COLO829 (cell line): Measurements from ENCODE around the gene SAV1.
"Not testable (repeated sequence)": the region's sequence is repeated elsewhere in the genome, so short reads cannot be mapped to it uniquely, and the experiment has no call there.

Source experiments
- DNase-seq: peaks from one replicate; pipeline ENCODE4 v3.0.0; 2012; ENCODE audit warnings: low spot score

Gene SAV1

DNA sequence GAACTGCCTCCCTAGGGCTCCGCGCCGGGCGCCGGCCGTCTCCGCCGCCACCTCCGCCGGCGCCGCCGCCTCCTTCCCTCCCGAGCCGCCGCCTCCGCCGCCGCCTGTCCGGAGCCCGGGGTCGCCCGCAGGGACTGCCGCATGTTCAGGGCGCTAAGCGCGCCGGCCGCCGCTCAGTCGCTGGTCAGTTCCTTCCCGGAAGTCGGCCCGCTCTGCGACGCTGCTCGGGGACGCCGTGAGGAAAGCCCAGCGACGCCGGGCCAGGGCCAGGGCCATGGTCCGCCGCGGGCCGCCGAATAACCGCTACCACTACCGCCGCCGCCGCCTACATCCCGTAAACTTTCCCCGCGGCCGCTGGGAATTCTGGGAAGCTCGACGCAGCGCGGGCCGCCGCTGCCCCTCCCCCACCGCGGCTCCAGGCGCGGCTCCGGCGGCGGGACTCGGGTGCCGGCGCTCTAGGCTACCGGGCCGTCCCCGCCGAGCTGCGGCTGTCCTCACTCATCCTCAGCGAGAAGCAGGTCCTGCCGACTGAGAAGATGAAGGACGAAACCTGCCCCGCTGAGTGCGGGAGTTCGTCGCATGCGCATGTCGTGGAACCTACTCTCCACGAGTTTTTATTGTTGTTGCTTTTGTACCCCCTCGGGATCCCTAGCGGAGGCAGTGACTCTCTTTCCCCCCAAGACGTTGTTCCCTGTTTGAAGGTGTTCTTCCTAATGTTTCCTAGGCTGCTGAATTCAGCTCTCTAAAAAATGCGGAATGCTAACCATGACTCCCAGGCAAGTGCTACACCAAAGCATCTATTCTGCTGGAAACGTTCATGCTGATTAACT is at the start of gene SAV1:
Gene SAV1 (minus strand): TSS at position 311 of the 830 bp plus-strand sequence. CDS start 339 bp downstream, outside the sequence.
- DNase-seq, result no peak

DNA sequence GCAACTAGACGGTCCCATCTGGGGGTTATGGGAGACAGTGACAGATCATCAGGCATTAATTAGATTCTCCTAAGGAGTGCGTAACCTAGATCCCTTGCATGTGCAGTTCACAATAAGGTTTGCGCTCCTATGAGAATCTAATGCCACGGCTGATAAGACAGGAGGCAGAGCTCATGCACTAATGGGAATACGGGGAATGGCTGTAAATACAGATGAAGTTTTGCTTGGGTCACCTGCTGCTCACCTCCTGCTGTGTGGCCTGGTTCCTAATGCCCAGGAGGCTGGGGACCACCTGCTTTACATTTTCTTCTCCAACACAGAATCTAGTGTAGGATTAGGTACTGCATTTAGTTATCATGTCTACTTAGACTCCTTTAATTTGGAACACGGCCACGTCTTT is 49.7 kb upstream of the SAV1 start:
- no peak for DNase-seq

DNA sequence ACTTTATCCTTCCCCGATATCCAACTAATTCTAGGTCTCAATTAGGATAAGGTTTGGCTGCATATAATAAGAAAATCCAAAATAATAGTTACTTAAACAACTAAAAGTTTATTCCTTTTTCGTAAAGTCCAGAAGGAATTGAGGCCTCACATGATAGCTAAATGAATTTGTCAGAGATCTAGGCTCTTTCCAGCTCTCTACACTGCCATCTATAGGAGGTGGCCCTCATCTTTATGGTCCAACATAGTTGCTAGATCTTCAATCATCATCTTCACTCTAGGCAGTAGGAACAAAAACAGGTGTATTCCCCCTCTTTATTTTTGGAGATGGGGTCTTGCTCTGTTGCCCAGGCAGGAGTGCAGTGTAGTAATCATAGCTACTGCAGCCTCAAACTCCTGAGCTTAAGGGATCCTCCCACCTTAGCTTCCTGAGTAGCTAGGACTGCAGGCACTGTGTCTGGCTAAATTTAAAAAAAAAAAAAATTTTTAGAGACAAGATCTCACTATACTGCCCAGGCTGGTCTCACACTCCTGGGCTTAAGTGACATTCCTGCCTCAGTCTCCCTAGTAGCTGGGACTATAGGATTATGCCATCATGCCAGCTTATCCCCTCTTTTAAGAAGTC is 46.5 kb upstream of the SAV1 start:
- peak; percentile 66 for DNase-seq

GRCh38 chr14:50711043-50711442 is 42.9 kb upstream of the SAV1 start:
- DNase-seq, result no peak

DNA sequence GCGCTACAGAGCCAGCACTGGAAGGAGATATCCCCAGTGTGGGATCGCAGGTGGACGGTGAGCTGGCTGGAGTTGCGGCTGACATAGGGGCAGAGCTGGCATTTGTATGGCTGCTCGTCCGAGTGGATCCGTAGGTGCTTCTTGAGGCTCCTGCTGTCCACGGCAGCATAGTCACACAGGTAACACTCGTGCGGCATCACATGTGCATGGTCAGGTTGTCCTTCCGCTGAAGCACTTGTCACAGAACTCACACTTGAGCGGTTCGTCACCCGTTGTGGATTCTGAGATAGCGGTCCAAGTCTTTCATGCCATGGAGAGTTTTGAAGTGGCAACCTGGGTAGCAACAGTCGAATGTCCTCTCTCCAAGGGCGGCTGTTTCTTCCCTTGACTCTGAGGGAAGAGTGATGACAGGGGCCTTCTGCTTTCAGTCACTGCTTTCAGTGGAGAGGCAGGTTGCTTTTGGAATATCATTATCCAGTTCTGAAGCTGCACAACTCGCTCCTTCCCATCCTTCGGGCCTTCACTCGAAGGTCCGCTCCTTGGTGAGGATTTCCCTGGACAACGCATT is 37.0 kb upstream of the SAV1 start:
- DNase-seq, result no peak

- DNase-seq, result no peak
Measured at GRCh38 chr14:50704454-50705010, 36.4 kb upstream of the SAV1 start.

- DNase-seq, result no peak
Measured at GRCh38 chr14:50697659-50698290, 29.7 kb upstream of the SAV1 start.

- not testable (repeated sequence) for DNase-seq
Measured at GRCh38 chr14:50694260-50694659, 26.2 kb upstream of the SAV1 start.

DNA sequence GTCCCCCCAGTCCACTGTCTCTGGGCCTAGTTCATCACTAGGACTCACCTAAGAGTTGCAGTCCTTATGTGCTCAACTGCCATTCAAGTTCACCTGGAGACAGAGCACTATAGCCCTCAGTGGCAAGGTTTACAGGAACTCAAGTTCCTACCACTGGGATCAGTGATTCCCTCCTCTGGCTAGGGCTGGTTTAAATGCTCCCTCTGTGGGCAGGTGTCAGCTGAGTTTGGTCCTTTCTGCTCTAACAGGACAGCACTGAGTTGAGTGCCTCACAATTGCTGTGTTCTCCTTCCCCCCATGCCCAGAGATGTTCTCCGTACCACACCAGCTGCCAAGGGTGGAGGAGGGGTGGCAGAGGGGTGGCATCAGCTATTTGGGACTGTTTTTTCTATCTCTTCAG is 20.8 kb upstream of the SAV1 start:
- DNase-seq, result no peak

DNA sequence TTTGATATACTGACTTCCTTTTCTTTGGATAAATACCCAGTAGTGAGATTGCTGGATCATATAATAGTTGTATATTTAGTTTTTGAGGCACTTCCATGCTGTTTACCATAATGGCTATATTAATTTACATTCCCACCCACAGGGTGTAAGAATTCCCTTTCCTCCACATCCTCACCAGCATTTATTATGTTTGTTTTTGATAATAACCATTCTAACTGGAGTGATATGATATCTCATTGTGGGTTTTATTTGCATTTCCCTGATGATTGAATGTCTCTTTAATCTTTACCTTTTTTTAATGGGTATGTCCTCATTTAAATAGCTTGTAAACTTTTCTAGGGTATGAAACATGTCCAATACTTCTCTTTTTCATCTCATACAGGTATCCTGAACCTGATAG is 11.6 kb upstream of the SAV1 start:
- no peak for DNase-seq

DNA sequence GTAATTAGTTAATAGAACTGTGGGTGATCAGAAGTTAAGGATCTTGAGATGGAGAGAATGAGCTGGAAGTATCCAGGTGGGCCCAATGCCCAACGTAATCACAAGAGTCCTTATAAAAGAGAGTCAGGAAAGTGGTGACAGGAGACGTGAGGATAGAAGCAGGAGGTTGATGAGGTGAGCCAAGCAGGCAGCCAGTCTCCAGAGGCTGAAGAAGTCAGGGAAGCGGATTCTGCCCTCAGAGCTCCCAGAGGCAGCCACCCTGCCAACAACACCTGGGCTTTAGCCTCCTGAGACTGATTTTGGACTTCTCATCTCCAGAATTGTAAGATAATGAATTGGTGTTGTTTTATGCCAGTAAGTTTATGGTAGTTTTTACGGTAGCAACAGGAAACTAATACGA is 10.1 kb upstream of the SAV1 start:
- DNase-seq, result no peak

DNA sequence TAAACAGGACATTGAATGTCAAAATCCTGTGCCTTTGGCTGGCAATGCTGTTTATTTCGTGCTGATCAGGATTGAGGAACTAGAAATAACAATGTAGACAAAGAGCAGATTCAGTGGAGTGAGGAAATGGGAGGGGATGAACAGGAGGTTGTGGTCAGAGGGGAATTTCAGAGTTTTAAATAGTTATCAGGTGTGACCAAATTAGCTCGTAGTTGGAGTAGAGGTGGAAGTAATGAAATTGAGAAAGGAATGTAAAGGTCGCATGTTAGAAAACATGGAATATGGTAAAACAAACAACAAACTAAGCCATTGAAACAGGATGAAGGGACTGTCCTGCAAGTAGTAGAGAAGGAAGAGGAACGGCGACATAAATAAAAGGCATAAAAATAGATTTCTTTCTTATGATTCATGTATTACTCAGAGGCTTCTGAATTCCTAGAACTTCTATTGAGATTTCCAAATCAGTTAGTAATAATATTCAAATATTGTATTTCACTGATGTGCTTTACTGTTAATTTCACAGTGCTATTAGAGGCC is 9.5 kb upstream of the SAV1 start:
- DNase-seq, result peak; percentile 59

GRCh38 chr14:50676814-50677516 is 8.9 kb upstream of the SAV1 start:
- DNase-seq, result no peak

DNA sequence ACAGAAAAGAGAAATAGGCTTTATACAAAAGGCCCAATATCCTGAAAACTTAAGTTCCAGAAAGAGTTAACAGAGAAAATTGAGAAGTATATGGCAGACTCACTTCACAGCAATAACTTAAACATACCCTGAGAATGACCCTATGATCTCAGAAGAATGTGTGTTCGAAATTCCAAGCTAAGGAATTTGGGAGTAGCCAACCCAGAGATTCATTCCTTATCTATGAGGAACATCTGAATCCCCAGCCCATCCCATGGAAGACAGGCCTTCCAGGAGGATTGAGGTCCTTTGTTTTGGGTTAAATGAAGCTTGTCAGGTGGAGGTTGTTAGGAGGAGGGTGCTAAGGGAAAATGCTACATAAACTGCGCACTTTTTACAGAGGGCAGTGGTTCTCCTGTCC is 7.5 kb upstream of the SAV1 start:
- DNase-seq, result no peak

DNA sequence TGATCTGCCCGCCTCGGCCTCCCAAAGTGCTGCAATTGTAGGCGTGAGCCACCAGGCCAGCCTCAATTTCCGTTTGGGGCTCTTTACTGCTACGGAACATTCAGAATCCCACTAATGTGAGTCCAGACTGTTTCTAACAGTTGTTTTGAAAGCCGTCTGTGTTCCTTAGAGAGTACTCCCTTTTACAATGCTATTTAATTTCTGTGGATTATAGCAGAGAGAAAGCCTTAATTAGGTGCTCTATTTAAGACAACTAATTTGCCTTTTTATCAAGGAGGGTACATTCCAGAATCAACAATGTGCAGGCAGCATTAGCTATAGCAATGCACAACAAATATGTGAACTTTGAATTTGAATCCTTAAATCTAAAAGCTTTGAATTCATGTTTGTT is 2.8 kb upstream of the SAV1 start:
- no peak for DNase-seq

DNA sequence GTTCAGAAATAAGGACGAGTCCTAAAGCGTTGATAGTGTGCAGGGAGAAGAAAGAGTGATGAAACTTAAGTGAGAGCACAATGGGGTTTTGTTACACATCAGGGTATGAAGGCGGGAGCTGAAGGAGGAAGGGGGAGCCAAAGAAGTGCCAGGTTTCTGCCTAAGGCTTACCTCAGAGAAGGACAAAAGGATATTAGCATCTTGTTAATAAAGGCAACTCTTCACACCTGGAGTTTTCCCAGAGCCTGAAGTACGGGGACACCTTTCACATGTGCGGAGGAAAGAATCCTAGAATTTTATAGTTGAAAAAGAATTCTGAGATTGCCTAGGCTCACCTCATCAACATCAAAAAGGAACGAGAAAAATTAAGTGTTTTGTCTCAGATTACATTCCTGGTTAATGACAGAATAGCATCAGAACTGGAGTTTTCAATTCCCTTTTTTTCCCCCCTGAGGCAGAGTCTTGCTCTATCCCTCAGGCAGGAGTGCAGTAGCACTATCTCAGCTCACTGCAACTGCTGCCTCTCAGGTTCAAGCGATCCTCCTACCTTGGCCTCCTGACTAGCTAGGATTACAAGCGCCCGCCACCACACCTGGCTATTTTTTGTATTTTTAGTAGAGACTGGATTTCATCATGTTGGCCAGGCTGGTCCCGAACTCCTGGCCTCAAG is 2.2 kb upstream of the SAV1 start:
- DNase-seq, result no peak

GRCh38 chr14:50669441-50669986 is 1.4 kb upstream of the SAV1 start:
- DNase-seq, result no peak

DNA sequence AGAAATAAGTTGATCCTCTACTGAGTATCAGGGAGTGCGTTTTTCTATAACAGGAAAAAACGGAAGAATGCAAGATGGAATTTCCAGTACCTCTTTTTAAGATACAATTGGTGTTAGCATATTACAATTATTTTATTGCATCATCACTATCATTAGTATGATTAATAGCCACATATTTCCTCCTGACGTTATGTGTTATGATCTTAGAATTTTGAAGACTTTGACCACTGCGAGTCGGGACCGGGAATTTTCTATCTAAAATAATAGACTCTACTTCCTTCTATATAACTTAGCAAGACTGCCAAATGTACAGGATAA is 679 bp upstream of the SAV1 start:
- no peak for DNase-seq

GRCh38 chr14:50667684-50667995 is 466 bp downstream of the SAV1 start:
- DNase-seq, result no peak

- no peak for DNase-seq
Measured at GRCh38 chr14:50666772-50667683, 1.1 kb downstream of the SAV1 start.
